HEK293 (cell line): ENCODE results near the gene OR1E2.

ENCODE experiments used
- CTCF ChIA-PET: fragments of 350-600 bp; formaldehyde crosslinking; extraction: SDS; loops from one replicate; lab custom pipeline; 2021; ENCODE audit warnings: antibody characterized with exemption; lab: Yijun Ruan, JAX
- POLR2A ChIA-PET: fragments of 300-600 bp; formaldehyde crosslinking; extraction: SDS; loops from one replicate; lab custom pipeline; 2020; ENCODE audit warnings: antibody characterized with exemption, inconsistent platforms; lab: Yijun Ruan, JAX
- H3K27ac ChIP-seq: fragments of 200-500 bp; sonication (Bioruptor generic); 2 replicates; pipeline ENCODE4 v1.5.1; 2014; ENCODE audit warnings: low read depth, low read length, control low read depth, inconsistent platforms; ENCODE audit errors: extremely low read depth
- H3K36me3 ChIP-seq, 2 experiments: fragments of 200-500 bp in 1 of 2; sonication (Bioruptor generic) in 1 of 2; 1 replicate in 1 of 2; 2 replicates in 1 of 2; pipeline ENCODE4 v1.5.1; 2014 to 2017; ENCODE audit warnings: inconsistent platforms in 2 of 2, low read length in 2 of 2; ENCODE audit not compliant: control insufficient read depth in 2 of 2, insufficient read depth in 1 of 2
- H3K4me1 ChIP-seq: fragments of 200-500 bp; sonication (Bioruptor generic); 2 replicates; pipeline ENCODE4 v1.5.1; 2014; ENCODE audit warnings: mild to moderate bottlenecking, low read length, inconsistent platforms; ENCODE audit not compliant: control insufficient read depth, insufficient read depth
- H3K4me3 ChIP-seq: 2 replicates; pipeline ENCODE4 v1.5.1; 2011; ENCODE audit warnings: low read depth, mild to moderate bottlenecking, control low read depth, low read length, moderate library complexity
- H3K9me3 ChIP-seq: fragments of 200-500 bp; sonication (Bioruptor generic); 2 replicates; pipeline ENCODE4 v1.5.1; 2014; ENCODE audit warnings: low read depth, low read length, inconsistent platforms; ENCODE audit not compliant: control insufficient read depth, insufficient read depth
- PRDM6 ChIP-seq: fragments of 450-650 bp; formaldehyde crosslinking; IDR thresholded peaks from 2 replicates; pipeline ENCODE4 v1.5.1; 2017; ENCODE audit warnings: missing biosample characterization, missing genetic modification characterization
- ZBTB1 ChIP-seq: fragments of 450-650 bp; formaldehyde crosslinking; IDR thresholded peaks from 2 replicates; pipeline ENCODE4 v1.5.1; 2016; ENCODE audit warnings: missing biosample characterization, missing genetic modification characterization
- ZBTB8A ChIP-seq: fragments of 450-650 bp; formaldehyde crosslinking; IDR thresholded peaks from 2 replicates; pipeline ENCODE4 v1.5.1; 2016; ENCODE audit warnings: missing biosample characterization, missing genetic modification characterization
- ZFP3 ChIP-seq: fragments of 450-650 bp; formaldehyde crosslinking; IDR thresholded peaks from 2 replicates; pipeline ENCODE4 v1.5.1; 2016; ENCODE audit warnings: low read depth, missing biosample characterization, missing genetic modification characterization
- ZNF112 ChIP-seq: fragments of 450-650 bp; formaldehyde crosslinking; IDR thresholded peaks from 2 replicates; pipeline ENCODE4 v1.5.0; 2017; ENCODE audit warnings: missing biosample characterization, missing genetic modification characterization
- ZNF518A ChIP-seq: fragments of 450-650 bp; formaldehyde crosslinking; conservative IDR thresholded peaks from 2 replicates; pipeline ENCODE4 v1.5.1; 2016; ENCODE audit warnings: low read depth, missing biosample characterization, missing genetic modification characterization
- ZNF571 ChIP-seq: fragments of 450-650 bp; formaldehyde crosslinking; IDR thresholded peaks from 2 replicates; pipeline ENCODE4 v1.5.0; 2017; ENCODE audit warnings: missing biosample characterization, missing genetic modification characterization
- ZNF654 ChIP-seq: fragments of 450-650 bp; formaldehyde crosslinking; IDR thresholded peaks from 2 replicates; pipeline ENCODE4 v1.5.1; 2016; ENCODE audit warnings: low read depth, missing biosample characterization, missing genetic modification characterization
- ZSCAN23 ChIP-seq: fragments of 450-650 bp; formaldehyde crosslinking; IDR thresholded peaks from 2 replicates; pipeline ENCODE4 v1.5.1; 2016; ENCODE audit warnings: missing biosample characterization, missing genetic modification characterization
- TF ChIP-seq, protein P1 (sequence below): fragments of 450-650 bp; formaldehyde crosslinking; IDR thresholded peaks from 2 replicates; pipeline ENCODE4 v1.5.1; 2016; ENCODE audit warnings: missing biosample characterization, missing genetic modification characterization

Gene OR1E2

DNA sequence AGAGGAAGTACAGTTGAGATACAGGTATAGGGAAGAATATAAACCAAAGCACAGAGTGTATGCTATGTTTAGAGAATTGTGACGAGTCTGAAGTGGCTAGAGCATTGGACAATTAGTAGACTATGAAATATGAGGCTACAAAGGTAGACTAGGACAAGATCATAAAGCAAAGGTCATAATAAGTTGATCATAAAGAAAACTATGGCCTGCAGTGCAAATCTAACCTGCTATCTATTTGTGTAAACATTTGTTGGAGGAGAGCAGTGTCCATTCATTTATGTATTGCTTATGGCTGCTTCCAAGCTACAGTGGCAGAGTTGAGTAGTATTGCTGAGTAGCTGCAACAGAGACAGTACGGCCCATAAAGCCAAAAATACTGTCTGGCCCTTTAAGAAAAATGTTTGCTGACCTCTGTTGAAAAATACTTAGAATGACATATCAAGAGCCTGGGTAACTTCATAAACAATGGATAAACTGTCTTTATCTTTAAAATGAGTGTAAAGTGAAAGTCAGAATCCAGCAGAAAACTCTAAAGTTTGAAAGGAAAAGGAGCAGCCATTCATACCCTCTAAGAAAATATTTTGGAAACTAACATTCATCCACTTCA is 14.5 kb upstream of the OR1E2 start:
- Histone ChIP-seq H3K9me3 (no peaks in the 10 kb centered on the region), H3K4me1 (no peaks in the 10 kb centered on the region), H3K27ac (no peak overlapping the region), H3K36me3 (no peaks in the 10 kb centered on the region), H3K4me3 (no peak overlapping the region)
- POLR2A ChIA-PET = no interaction called here
- CTCF ChIA-PET = no interaction called here
- no peak for TF ChIP-seq ZBTB1
- TF ChIP-seq ZNF571 = no peak
- no peak for TF ChIP-seq ZNF112 (tag by site-specific recombination)
- TF ChIP-seq ZBTB8A = no peak
- TF ChIP-seq ZSCAN23 (tag by site-specific recombination) = no peak
- no peak for TF ChIP-seq ZNF518A (tag by site-specific recombination)
- no peak for TF ChIP-seq PRDM6
- TF ChIP-seq, all 188 proteins: peak for 0

GRCh38 chr17:3447625-3448024 is 14.0 kb upstream of the OR1E2 start:
- ChIA-PET POLR2A (no interaction called here), CTCF (no interaction called here)
- H3K4me1 ChIP-seq = no peaks in the 10 kb centered on the region
- peak; percentile 50 for TF ChIP-seq ZNF654 (tag by site-specific recombination)
- TF ChIP-seq, protein P1, sequence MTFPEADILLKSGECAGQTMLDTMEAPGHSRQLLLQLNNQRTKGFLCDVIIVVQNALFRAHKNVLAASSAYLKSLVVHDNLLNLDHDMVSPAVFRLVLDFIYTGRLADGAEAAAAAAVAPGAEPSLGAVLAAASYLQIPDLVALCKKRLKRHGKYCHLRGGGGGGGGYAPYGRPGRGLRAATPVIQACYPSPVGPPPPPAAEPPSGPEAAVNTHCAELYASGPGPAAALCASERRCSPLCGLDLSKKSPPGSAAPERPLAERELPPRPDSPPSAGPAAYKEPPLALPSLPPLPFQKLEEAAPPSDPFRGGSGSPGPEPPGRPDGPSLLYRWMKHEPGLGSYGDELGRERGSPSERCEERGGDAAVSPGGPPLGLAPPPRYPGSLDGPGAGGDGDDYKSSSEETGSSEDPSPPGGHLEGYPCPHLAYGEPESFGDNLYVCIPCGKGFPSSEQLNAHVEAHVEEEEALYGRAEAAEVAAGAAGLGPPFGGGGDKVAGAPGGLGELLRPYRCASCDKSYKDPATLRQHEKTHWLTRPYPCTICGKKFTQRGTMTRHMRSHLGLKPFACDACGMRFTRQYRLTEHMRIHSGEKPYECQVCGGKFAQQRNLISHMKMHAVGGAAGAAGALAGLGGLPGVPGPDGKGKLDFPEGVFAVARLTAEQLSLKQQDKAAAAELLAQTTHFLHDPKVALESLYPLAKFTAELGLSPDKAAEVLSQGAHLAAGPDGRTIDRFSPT (tag by site-specific recombination) = no peak
- H3K4me3 ChIP-seq = no peak overlapping the region
- H3K9me3 ChIP-seq = no peaks in the 10 kb centered on the region
- H3K36me3 ChIP-seq = no peaks in the 10 kb centered on the region
- no peak overlapping the region for H3K27ac ChIP-seq

- no peaks in the 10 kb centered on the region for H3K4me1 ChIP-seq
- ChIA-PET CTCF (no interaction called here), POLR2A (no interaction called here)
- no peaks in the 10 kb centered on the region for H3K36me3 ChIP-seq
- no peak for TF ChIP-seq ZFP3 (tag by site-specific recombination)
- no peak overlapping the region for H3K27ac ChIP-seq
- H3K4me3 ChIP-seq = no peak overlapping the region
- H3K9me3 ChIP-seq = no peaks in the 10 kb centered on the region
Observed at GRCh38 chr17:3440451-3440850, 6.8 kb upstream of the OR1E2 start.
